Measurements from ENCODE around the gene RTRAF. TPM values are rescaled to one million over a fixed set of nuclear protein-coding genes. Genes with fewer than 3 reads are reported as not detected.

The RTRAF gene
- total and polyA plus RNA-seq, 4 donors = 84.1 to 167 (median 134) TPM

DNA sequence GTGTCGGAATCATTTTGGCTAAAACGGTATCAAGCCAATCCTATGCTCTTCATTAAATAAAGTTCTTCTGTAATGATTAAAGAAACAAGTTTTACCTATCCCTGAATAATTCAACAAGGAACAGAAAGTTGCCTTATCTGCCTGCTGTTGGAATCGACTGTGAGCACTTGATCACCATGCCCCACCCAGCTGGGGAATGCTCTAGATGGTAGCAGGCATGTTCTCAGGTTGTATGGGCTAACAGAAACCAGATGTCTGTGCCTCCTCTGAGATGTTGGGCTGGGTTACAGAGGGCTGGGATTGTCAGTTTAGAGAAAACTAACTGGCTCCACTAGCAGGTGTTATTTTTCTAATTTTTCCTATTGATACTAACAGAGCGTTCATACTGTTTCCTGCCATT lies 28.9 kb downstream of the RTRAF start:
- no peaks in the 10 kb centered on the region for H3K9me3 ChIP-seq (ENCODE audit: control insufficient read depth in 4 of 4, insufficient read depth in 3 of 4, low read length in 3 of 4)
- H3K36me3 ChIP-seq (ENCODE audit: control insufficient read depth in 4 of 4, insufficient read depth in 4 of 4, low read length in 4 of 4) = peaks cover 1 to 32% (median 15%) of the 10 kb centered on the region in 4 donors
- H3K9ac ChIP-seq (ENCODE audit: insufficient read depth in 1 of 2, low read length in 2 of 2) = no peak overlapping the region
- H3K27ac ChIP-seq (ENCODE audit: low read depth in 1 of 2, low read length in 1 of 2) = no peak overlapping the region
- no peak for ATAC-seq (ENCODE audit: insufficient read depth, low FRiP score)
- no peaks in the 10 kb centered on the region for H3K27me3 ChIP-seq (ENCODE audit: control insufficient read depth in 3 of 3, insufficient read depth in 3 of 3, low read length in 2 of 3)
- peaks cover 0 to 25% (median under 1%) of the 10 kb centered on the region in 5 donors for H3K4me1 ChIP-seq (ENCODE audit: control insufficient read depth in 5 of 5, insufficient read depth in 5 of 5, low read length in 5 of 5)
- no peak overlapping the region for H3K4me3 ChIP-seq
- DNase-seq = no peak
- TF ChIP-seq, protein P1, sequence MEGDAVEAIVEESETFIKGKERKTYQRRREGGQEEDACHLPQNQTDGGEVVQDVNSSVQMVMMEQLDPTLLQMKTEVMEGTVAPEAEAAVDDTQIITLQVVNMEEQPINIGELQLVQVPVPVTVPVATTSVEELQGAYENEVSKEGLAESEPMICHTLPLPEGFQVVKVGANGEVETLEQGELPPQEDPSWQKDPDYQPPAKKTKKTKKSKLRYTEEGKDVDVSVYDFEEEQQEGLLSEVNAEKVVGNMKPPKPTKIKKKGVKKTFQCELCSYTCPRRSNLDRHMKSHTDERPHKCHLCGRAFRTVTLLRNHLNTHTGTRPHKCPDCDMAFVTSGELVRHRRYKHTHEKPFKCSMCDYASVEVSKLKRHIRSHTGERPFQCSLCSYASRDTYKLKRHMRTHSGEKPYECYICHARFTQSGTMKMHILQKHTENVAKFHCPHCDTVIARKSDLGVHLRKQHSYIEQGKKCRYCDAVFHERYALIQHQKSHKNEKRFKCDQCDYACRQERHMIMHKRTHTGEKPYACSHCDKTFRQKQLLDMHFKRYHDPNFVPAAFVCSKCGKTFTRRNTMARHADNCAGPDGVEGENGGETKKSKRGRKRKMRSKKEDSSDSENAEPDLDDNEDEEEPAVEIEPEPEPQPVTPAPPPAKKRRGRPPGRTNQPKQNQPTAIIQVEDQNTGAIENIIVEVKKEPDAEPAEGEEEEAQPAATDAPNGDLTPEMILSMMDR (IDR thresholded peaks at IDR 0.05; ENCODE audit: control extremely low read depth, extremely low read depth) = no peak
- 69 to 85% methylated on average over 4 of the region's 4 CpGs for WGBS, 2 donors

DNA sequence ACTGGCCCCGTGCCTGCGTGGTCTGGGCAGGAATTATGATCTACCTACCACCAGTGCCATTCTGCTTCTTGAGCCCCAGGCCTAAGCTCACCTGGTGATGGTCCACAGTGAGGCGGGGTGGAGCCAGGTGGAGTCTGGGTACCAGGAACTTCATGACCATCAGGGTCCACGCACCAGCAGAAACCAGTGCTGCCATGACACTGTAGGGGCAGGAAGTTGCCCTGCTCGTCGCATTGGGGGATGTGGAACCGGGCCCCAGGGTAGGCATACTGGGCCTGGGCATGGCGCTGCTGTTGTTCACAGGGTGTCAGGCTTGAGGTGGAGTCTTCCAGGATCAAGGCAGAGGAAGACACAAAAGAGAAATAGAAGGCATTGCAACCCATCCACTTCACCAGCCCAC lies 29.6 kb downstream of the RTRAF start:
- DNase-seq = no peak
- Histone ChIP-seq H3K4me1 (ENCODE audit: control insufficient read depth in 5 of 5, insufficient read depth in 5 of 5, low read length in 5 of 5) (peaks cover 0 to 24% (median 0%) of the 10 kb centered on the region in 5 donors), H3K27me3 (ENCODE audit: control insufficient read depth in 3 of 3, insufficient read depth in 3 of 3, low read length in 2 of 3) (no peaks in the 10 kb centered on the region), H3K27ac (ENCODE audit: low read depth in 1 of 2, low read length in 1 of 2) (no peak overlapping the region), H3K9me3 (ENCODE audit: control insufficient read depth in 4 of 4, insufficient read depth in 3 of 4, low read length in 3 of 4) (no peaks in the 10 kb centered on the region), H3K9ac (ENCODE audit: insufficient read depth in 1 of 2, low read length in 2 of 2) (no peak overlapping the region), H3K36me3 (ENCODE audit: control insufficient read depth in 4 of 4, insufficient read depth in 4 of 4, low read length in 4 of 4) (peaks cover under 1 to 26% (median 13%) of the 10 kb centered on the region in 4 donors), H3K4me3 (no peak overlapping the region)
- ATAC-seq (ENCODE audit: insufficient read depth, low FRiP score) = no peak
- TF ChIP-seq, protein P1 (IDR thresholded peaks at IDR 0.05; ENCODE audit: control extremely low read depth, extremely low read depth) = no peak
- 93 to 97% methylated on average over 8 of the region's 8 CpGs for WGBS, 2 donors

DNA sequence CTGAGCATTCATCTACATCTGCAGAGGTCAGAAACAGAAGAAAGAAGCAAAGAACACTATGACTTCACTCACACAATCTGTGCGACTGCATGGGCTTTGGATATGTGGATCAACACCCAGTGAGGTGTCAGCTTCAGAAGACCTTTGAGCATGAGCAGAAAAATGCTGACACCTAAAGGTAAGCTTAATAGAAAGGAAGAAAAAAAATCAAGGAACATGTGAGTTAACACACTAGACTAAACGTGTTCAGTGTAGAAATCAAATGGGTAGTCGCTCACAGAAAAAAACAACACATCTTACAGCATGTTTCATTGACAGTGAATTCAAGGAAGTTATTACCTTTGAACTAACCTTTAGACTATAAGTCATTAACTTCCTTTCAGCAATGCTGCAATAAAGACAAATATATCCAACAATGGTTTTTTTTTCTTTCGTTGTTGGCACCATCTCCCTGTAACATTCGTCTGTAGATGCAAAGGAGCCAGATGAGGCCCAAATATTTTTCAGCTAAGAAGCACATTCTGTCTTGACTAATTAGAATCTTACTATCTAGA lies 30.9 kb downstream of the RTRAF start:
- Histone ChIP-seq H3K27me3 (ENCODE audit: control insufficient read depth in 3 of 3, insufficient read depth in 3 of 3, low read length in 2 of 3) (no peaks in the 10 kb centered on the region), H3K27ac (ENCODE audit: low read depth in 1 of 2, low read length in 1 of 2) (no peak overlapping the region), H3K9me3 (ENCODE audit: control insufficient read depth in 4 of 4, insufficient read depth in 3 of 4, low read length in 3 of 4) (no peaks in the 10 kb centered on the region), H3K36me3 (ENCODE audit: control insufficient read depth in 4 of 4, insufficient read depth in 4 of 4, low read length in 4 of 4) (peaks cover 0 to 31% (median 17%) of the 10 kb centered on the region in 4 donors), H3K4me3 (no peak overlapping the region), H3K9ac (ENCODE audit: insufficient read depth in 1 of 2, low read length in 2 of 2) (no peak overlapping the region), H3K4me1 (ENCODE audit: control insufficient read depth in 5 of 5, insufficient read depth in 5 of 5, low read length in 5 of 5) (peaks cover 0 to 16% (median 0%) of the 10 kb centered on the region in 5 donors)
- TF ChIP-seq, protein P1 (IDR thresholded peaks at IDR 0.05; ENCODE audit: control extremely low read depth, extremely low read depth) = no peak
- ATAC-seq (ENCODE audit: insufficient read depth, low FRiP score) = no peak
- no peak for DNase-seq
- WGBS, 2 donors = 63 to 66% methylated on average over 5 of the region's 5 CpGs
